ENCODE data around the gene GPD1.
"Not testable (repeated sequence)": the region's sequence is repeated elsewhere in the genome, so short reads cannot be mapped to it uniquely, and the experiment has no call there.

Gene GPD1

DNA sequence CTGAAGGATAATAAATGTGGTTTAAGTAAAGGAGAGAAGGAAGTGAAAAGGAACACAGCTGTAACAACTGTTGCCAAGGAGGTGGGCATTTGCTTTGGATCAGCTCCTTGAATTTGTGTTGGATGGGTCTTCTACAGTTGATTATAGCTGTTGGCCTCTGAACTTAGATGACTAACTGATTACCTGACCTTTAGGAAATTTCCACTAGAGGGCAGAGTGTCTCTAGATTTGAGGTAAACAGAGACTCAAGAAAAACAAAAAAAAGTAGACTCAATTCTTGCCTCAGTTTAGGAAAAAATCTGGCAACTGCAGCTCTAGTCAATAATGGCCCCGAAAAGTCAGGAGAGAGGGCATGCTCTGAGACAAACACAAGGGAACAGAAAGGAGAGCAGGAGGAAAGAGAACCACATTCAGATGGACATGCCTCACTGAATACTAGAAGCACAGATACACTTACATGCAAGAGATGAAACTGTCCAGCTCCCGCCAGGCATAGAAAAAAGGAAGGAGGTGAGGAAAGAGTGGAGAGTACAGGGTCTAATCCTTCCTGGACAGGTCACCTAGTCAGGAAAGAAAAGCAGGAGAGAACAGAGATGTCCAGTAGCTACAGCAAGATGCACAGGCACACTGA is 28.8 kb downstream of the GPD1 start:
- no peak for DNase-seq

- no peak for DNase-seq
Measured at GRCh38 chr12:50142993-50143392, 39.2 kb downstream of the GPD1 start.

DNA sequence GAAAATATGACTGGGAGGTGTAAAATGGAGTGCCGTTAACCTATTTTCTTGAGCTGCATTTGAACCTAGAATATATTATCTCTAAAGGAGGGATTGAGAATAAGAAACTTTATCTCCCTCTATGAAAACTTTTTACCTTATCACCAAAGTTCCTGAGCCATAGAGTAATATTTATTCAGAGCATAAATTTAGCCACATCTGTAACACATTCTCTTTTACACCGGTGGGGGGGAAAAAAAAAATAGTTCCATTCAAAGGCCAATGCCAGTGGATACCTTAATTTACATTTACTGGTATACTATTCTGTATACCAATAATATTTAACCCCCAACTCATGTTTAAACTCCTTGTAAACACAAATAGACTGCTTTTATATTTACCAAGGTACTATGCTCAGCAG is 41.6 kb downstream of the GPD1 start:
- no peak for DNase-seq

DNA sequence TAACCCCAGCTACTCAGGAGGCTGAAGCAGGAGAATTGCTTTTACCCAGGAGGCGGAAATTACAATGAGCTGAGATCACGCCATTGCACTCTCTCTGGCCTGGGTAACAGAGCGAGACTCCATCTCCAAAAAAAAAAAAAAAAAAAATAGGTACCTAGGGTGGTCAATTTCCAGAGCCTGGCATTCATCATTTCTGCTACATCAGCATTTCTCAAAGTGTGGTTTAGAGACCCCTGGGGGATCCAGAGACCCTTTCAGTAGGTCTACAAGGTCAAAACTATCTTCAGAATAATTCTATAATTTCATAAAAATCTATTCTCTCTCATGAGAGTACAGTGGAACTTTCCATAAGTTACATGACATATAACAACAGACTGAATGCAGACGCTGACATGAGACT is 43.5 kb downstream of the GPD1 start:
- DNase-seq, result no peak

GRCh38 chr12:50148011-50148410 is 44.2 kb downstream of the GPD1 start:
- not testable (repeated sequence) for DNase-seq

DNA sequence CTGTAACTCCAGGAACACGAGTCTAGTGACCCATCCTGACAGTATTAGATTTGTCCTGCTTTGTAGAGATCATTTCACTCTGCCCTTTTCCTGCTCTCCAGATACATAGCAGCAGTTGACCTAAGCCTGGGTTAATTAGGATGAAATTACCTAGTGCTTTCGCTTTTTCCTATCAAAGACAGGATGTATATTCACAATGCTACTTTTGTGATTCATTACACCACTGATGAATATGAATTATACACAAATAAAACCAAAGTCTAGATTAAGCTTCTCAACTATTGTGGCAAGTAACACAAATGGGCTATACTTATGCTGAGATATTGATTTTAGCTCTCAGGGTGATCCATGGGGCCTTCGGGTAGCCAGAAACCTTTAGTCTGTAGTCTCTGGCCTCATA is 45.5 kb downstream of the GPD1 start:
- DNase-seq, result no peak

- DNase-seq, result no peak
Measured at GRCh38 chr12:50151047-50151687, 47.4 kb downstream of the GPD1 start.

GRCh38 chr12:50154947-50155346 is 51.1 kb downstream of the GPD1 start:
- DNase-seq, result not testable (repeated sequence)

DNA sequence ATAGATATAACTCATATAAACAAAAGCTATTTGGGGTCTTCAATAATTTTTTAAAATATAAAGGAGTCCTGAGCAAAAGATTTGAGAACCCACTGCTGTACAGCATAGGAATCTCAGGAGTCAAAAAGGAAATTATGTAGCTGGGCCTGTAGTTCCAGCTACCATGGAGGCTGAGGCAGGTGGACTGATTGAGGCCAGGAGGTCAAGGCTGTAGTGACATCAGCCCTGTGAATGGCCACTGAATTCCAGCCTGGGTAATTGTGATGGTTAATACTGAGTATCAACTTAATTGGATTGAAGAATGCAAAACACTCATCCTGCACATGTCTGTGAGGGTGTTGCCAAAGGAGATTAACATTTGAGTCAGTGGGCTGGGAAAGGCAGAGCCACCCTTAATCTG is 52.8 kb downstream of the GPD1 start:
- DNase-seq, result no peak

GRCh38 chr12:50157259-50157658 is 53.5 kb downstream of the GPD1 start:
- no peak for DNase-seq

- DNase-seq, result no peak
Measured at GRCh38 chr12:50160643-50161042, 56.8 kb downstream of the GPD1 start.
